GM12878 (cell line): Measurements from ENCODE around the gene ZNF341. TPM values are rescaled to one million over a fixed set of nuclear protein-coding genes. Genes with fewer than 3 reads are reported as not detected.

Experiments used
- ATAC-seq: fragments of 200-7000 bp; cut with Tn5 transposase; 3 replicates; pipeline ENCODE4 v1.9.1; 2020; ENCODE audit warnings: mild to moderate bottlenecking, moderate library complexity
- BruUV-seq: library from RNA; stranded (reverse); fragments of 400-500 nt; replicated peaks from 2 replicates; lab custom pipeline; 2021; lab: Mats Ljungman, UMichigan
- CTCF ChIA-PET: fragments of 300-600 bp; sonication (Branson Sonifier 250); formaldehyde crosslinking; extraction: SDS; loops from one replicate; lab custom pipeline; 2021; ENCODE audit warnings: inconsistent platforms; lab: Yijun Ruan, JAX
- POLR2A ChIA-PET: fragments of 350-600 bp; formaldehyde crosslinking; extraction: SDS; loops from one replicate; lab custom pipeline; 2021; ENCODE audit warnings: inconsistent platforms; lab: Charles Lee
- RAD21 ChIA-PET: fragments of 300-600 bp; sonication (Branson Sonifier 250); formaldehyde crosslinking; loops from one replicate; lab custom pipeline; 2023; ENCODE audit warnings: antibody characterized with exemption; ENCODE audit not compliant: unreplicated experiment; lab: Charles Lee
- SMC1A ChIA-PET: fragments of 300-600 bp; sonication (Branson Sonifier 250); formaldehyde crosslinking; loops from one replicate; lab custom pipeline; 2023; ENCODE audit not compliant: unreplicated experiment, uncharacterized antibody; lab: Charles Lee
- DNase-seq: peaks from one replicate; pipeline ENCODE4 v3.0.0-alpha.2; 2011; ENCODE audit warnings: low read depth, low spot score
- FAIRE-seq: peaks from 3 replicates; lab custom pipeline; 2011; peaks lifted over from hg19 to GRCh38; lab: Jason Lieb, UNC
- H2AFZ ChIP-seq: 2 replicates; pipeline ENCODE4 v1.6.0; 2011; ENCODE audit warnings: low read depth, low read length, control low read depth; ENCODE audit not compliant: control insufficient read depth
- H3K27ac ChIP-seq: 2 replicates; pipeline ENCODE4 v1.5.1; 2011; ENCODE audit warnings: control low read depth; ENCODE audit not compliant: control insufficient read depth, insufficient read depth
- H3K27me3 ChIP-seq, 2 experiments: replicated peaks in 1 of 2; 2 replicates each; pipeline versions ENCODE4 v1.6.0 to v1.6.1; 2011; ENCODE audit warnings: low read length in 1 of 2; ENCODE audit not compliant: control insufficient read depth in 2 of 2, insufficient read depth in 2 of 2
- H3K36me3 ChIP-seq, 2 experiments: 2 replicates each; pipeline ENCODE4 v1.5.1; 2011; ENCODE audit warnings: low read length in 1 of 2; ENCODE audit not compliant: control insufficient read depth in 2 of 2, insufficient read depth in 2 of 2
- H3K4me1 ChIP-seq: 2 replicates; pipeline ENCODE4 v1.6.1; 2011; ENCODE audit warnings: mild to moderate bottlenecking, low read length, moderate library complexity, mixed read lengths; ENCODE audit not compliant: control insufficient read depth, insufficient read depth
- H3K4me2 ChIP-seq: 2 replicates; pipeline ENCODE4 v1.6.0; 2011; ENCODE audit warnings: control low read depth; ENCODE audit not compliant: control insufficient read depth, insufficient read depth
- H3K4me3 ChIP-seq: fragments of 200-600 bp; sonication (generic); 2 replicates; pipeline ENCODE4 v1.5.1; 2016
- H3K79me2 ChIP-seq: 2 replicates; pipeline ENCODE4 v1.6.0; 2011; ENCODE audit warnings: low read length; ENCODE audit not compliant: control insufficient read depth, insufficient read depth
- H3K9ac ChIP-seq: 2 replicates; pipeline ENCODE4 v1.8.0; 2011; ENCODE audit warnings: low read length, control low read depth, mixed read lengths; ENCODE audit not compliant: control insufficient read depth, insufficient read depth
- H3K9me3 ChIP-seq: replicated peaks from 3 replicates; pipeline ENCODE4 v1.5.1; 2011; ENCODE audit warnings: mild to moderate bottlenecking, low read length; ENCODE audit not compliant: control insufficient read depth, insufficient read depth
- H4K20me1 ChIP-seq: 2 replicates; pipeline ENCODE4 v1.6.0; 2011; ENCODE audit not compliant: control insufficient read depth, insufficient read depth
- BACH1 ChIP-seq: fragments of 450-650 bp; IDR thresholded peaks from 2 replicates; pipeline ENCODE4 v1.6.1; 2017; ENCODE audit warnings: mild to moderate bottlenecking, borderline replicate concordance
- IKZF2 ChIP-seq, 2 experiments: fragments of 450-650 bp; IDR thresholded peaks; 2 replicates each; pipeline ENCODE4 v1.6.1; 2017; ENCODE audit warnings: mild to moderate bottlenecking in 2 of 2, moderate library complexity in 2 of 2
- LARP7 ChIP-seq: fragments of 450-650 bp; IDR thresholded peaks from 2 replicates; pipeline ENCODE4 v1.6.1; 2017; ENCODE audit warnings: mild to moderate bottlenecking
- POLR2AphosphoS5 ChIP-seq: IDR thresholded peaks from 2 replicates; pipeline ENCODE4 v1.6.1; 2011; ENCODE audit warnings: mild to moderate bottlenecking, low read length, inconsistent platforms
- RAD21 ChIP-seq: IDR thresholded peaks from 2 replicates; pipeline ENCODE4 v1.6.1; 2011; ENCODE audit warnings: mild to moderate bottlenecking, low read depth, low read length, moderate library complexity; ENCODE audit not compliant: insufficient read depth
- RELB ChIP-seq: fragments of 450-650 bp; IDR thresholded peaks from 2 replicates; pipeline ENCODE4 v1.6.1; 2017; ENCODE audit warnings: low read depth, mild to moderate bottlenecking, moderate library complexity
- RUNX3 ChIP-seq: IDR thresholded peaks from 2 replicates; pipeline ENCODE4 v1.6.1; 2012; ENCODE audit warnings: low read length, inconsistent platforms
- SUZ12 ChIP-seq: fragments of 200-600 bp; sonication (generic); IDR thresholded peaks from one replicate; pipeline ENCODE4 v1.6.1; 2018; ENCODE audit warnings: antibody characterized with exemption, mild to moderate bottlenecking; ENCODE audit not compliant: unreplicated experiment
- TARDBP ChIP-seq: IDR thresholded peaks from 2 replicates; pipeline ENCODE4 v1.6.1; 2016; ENCODE audit warnings: borderline replicate concordance
- ZNF207 ChIP-seq: fragments of 450-650 bp; IDR thresholded peaks from 2 replicates; pipeline ENCODE4 v1.6.1; 2014; ENCODE audit warnings: antibody characterized with exemption, mild to moderate bottlenecking, borderline replicate concordance
- WGBS: methylation state at CpG from one replicate; pipeline ENCODE4 v1.1.6; 2016; ENCODE audit warnings: low lambda C conversion rate; ENCODE audit not compliant: insufficient replicate concordance, insufficient coverage; ENCODE audit errors: missing lambda C conversion rate; 5-methylcytosine and 5-hydroxymethylcytosine counted together
- in situ Hi-C: fragments of 300-500 bp; cut with MboI; formaldehyde crosslinking; loops from 9 replicates; pipeline ENCODE4 v1.14.3; 2018; ENCODE audit warnings: mixed read lengths
- intact Hi-C: fragments of 100-400 bp; cut with micrococcal nuclease; formaldehyde crosslinking; loops from one replicate; pipeline ENCODE4 v1.14.2; 2022; ENCODE audit not compliant: unreplicated experiment
- polyA plus RNA-seq, 11 experiments: library from polyadenylated mRNA; depleted of rRNA in 4 of 11; unstranded in 6 of 11; stranded (reverse) in 5 of 11; fragments of >200 nt; fragmentation: Nextera tagmentation in 4 of 11; fragmentation: Illumina TruSeq in 1 of 11; extraction: Ambion mirVana in 4 of 11; extraction: Trizol in 1 of 11; gene quantifications; 1 replicate in 1 of 11; 2 replicates in 10 of 11; pipeline versions ENCODE4 v1.2.1 to v1.2.3, GENCODE V29; 2011 to 2016; ENCODE audit warnings: inconsistent platforms in 2 of 11, missing spikeins in 2 of 11, low read depth in 1 of 11
- total RNA-seq, 4 experiments: library from RNA; depleted of rRNA in 3 of 4; stranded (reverse); fragments of >200 nt in 3 of 4; fragmentation: Illumina TruSeq in 1 of 4; extraction: Trizol in 1 of 4; gene quantifications; 2 replicates each; pipeline versions ENCODE4 v1.2.1 to v1.2.3, GENCODE V29; 2013 to 2021
- TF ChIP-seq, protein P1 (sequence below): IDR thresholded peaks from 2 replicates; pipeline ENCODE4 v1.6.1; 2012; ENCODE audit warnings: low read depth, low read length, improper control_type of control experiment

The ZNF341 gene
- total and polyA plus RNA-seq, 10 of the 15 experiments (the other 5 are each of a cell fraction or from before 2014, with no cell fraction given), result 0.18 to 5.0 (median 2.6) TPM

DNA sequence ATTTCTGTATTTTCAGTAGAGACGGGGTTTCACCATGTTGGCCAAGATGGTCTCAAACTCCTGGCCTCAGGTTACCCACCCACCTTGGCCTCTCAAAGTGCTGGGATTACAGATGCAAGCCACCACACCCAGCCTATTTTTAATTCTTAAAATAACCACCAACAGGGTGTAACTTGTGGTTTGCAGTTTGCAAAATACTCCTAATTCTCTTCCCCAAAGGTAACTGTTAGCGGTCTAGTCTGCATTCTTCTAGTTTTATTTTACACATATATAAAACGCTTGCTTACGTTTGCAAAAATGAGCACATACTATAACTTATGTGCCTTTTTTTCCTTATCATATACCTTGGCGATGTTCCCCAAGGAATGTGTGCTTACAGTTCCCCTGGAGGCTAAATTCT is 53.7 kb downstream of the ZNF341 start:
- CTCF ChIA-PET, result interaction anchor here (1.0 kb wide), 2 partner anchors 25 to 240 kb away, joined by 3 read pairs; no protein-coding TSS in a partner anchor
- SMC1A ChIA-PET, result no interaction called here
- H3K36me3 ChIP-seq, result no peaks in the 10 kb centered on the region; a peak in 1 of 4 replicates
- no peaks in the 10 kb centered on the region for H3K9me3 ChIP-seq
- no peaks in the 10 kb centered on the region for H4K20me1 ChIP-seq
- 63% methylated on average over 5 of the region's 5 CpGs for WGBS
- TF ChIP-seq RUNX3 (peak; percentile 67), POLR2AphosphoS5 (no peak)
- TF ChIP-seq, all 136 proteins: peak for 1
- Histone ChIP-seq H3K79me2 (no peaks in the 10 kb centered on the region), H3K27ac (peak overlapping the region; percentile 18; the same call in 1 of the 2 replicates), H3K27me3 (no peaks in the 10 kb centered on the region), H3K9ac (no peak overlapping the region), H3K4me3 (no peak overlapping the region), H3K4me1 (peaks cover 17% of the 10 kb centered on the region), H2AFZ (peak overlapping the region; percentile 37; the same call in 1 of the 2 replicates), H3K4me2 (peak overlapping the region; percentile 59)
- DNase-seq (no peak), ATAC-seq (no peak), FAIRE-seq (peak; percentile 69)
- intact Hi-C loops (no loop called here), in situ Hi-C loops (no loop called here)
- ChIA-PET POLR2A (no interaction called here), RAD21 (no interaction called here)
- no TSS peak for BruUV-seq

GRCh38 chr20:33787253-33787891 is 55.6 kb downstream of the ZNF341 start:
- Histone ChIP-seq H3K9me3 (no peaks in the 10 kb centered on the region), H4K20me1 (no peaks in the 10 kb centered on the region), H3K27me3 (no peaks in the 10 kb centered on the region), H3K27ac (no peak overlapping the region), H3K4me2 (no peak overlapping the region), H3K79me2 (no peaks in the 10 kb centered on the region), H3K9ac (no peak overlapping the region), H2AFZ (no peak overlapping the region), H3K36me3 (no peaks in the 10 kb centered on the region), H3K4me3 (no peak overlapping the region), H3K4me1 (peaks cover 10% of the 10 kb centered on the region)
- intact Hi-C loops (no loop called here), in situ Hi-C loops (no loop called here)
- CTCF ChIA-PET, result no interaction called here
- BruUV-seq, result no TSS peak
- ATAC-seq (no peak), FAIRE-seq (no peak), DNase-seq (no peak)
- RAD21 ChIA-PET, result interaction anchor here (0.7 to 1.7 kb wide), 2 partner anchors 9 to 12 kb away, joined by 3 to 4 read pairs; no protein-coding TSS in a partner anchor
- 70% methylated on average over 9 of the region's 9 CpGs for WGBS
- SMC1A ChIA-PET, result interaction anchor here (2.1 kb wide), 1 partner anchor 26 kb away, joined by 5 read pairs; no protein-coding TSS in a partner anchor
- POLR2A ChIA-PET, result interaction anchor here (0.7 kb wide), 1 partner anchor 9 kb away, joined by 3 read pairs; no protein-coding TSS in a partner anchor
- TF ChIP-seq IKZF2 (IDR thresholded peaks at IDR 0.05) (no peak), RELB (no peak), RAD21 (no peak), TARDBP (no peak), LARP7 (no peak), ZNF207 (no peak), BACH1 (no peak), SUZ12 (no peak)
- TF ChIP-seq, protein P1, sequence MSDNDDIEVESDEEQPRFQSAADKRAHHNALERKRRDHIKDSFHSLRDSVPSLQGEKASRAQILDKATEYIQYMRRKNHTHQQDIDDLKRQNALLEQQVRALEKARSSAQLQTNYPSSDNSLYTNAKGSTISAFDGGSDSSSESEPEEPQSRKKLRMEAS, result no peak
